ENCODE results near the gene GHR. TPM values are rescaled to one million over a fixed set of nuclear protein-coding genes. Genes with fewer than 3 reads are reported as not detected.

GHR gene
- total and polyA plus RNA-seq, 10 donors = 0.42 to 11.5 (median 5.1) TPM

DNA sequence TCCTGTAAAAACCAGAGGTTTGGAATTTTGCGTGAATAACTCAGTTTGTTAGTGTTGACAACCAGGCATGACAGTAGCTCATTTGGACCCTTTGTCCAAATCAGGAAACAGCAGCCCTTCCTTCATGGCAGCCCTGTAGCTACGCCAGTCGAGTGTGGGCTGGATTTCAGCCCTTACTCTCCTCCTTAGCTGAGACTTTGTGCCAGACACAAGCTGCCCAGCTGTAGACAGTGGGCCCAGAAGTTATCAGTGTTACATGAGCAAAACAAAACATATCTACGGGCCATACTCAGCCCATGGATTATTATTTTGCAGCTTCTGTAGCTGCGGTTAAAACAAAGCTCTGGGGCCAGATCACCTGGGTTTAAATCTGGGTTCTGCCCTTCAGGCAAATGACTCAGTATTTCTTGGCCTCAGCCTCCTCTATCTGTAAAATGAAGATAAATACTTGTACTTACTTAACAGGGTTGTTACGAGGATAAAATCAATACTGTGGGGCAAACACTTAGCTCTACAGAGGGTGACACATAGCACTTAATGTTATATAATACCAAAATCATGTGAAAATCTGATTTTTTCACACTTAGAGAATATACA lies 76.9 kb downstream of the GHR start:
- WGBS, 5 donors = 73 to 87% (median 81%) methylated on average over 6 of the region's 6 CpGs
- no peak overlapping the region for H3K4me3 ChIP-seq
- intact Hi-C loops (cut with DNase I; ENCODE audit: low total_unique reads) = no loop called here
- H3K4me1 ChIP-seq = peaks cover 0 to 19% (median 0%) of the 10 kb centered on the region in 6 donors
- DNase-seq = peak; percentile 41
- H3K9me3 ChIP-seq = no peaks in the 10 kb centered on the region
- no peaks in the 10 kb centered on the region for H3K36me3 ChIP-seq
- H3K27ac ChIP-seq = no peak overlapping the region
- no peaks in the 10 kb centered on the region for H3K27me3 ChIP-seq (replicated peaks in 1 of 7)
- TF ChIP-seq, protein P1, sequence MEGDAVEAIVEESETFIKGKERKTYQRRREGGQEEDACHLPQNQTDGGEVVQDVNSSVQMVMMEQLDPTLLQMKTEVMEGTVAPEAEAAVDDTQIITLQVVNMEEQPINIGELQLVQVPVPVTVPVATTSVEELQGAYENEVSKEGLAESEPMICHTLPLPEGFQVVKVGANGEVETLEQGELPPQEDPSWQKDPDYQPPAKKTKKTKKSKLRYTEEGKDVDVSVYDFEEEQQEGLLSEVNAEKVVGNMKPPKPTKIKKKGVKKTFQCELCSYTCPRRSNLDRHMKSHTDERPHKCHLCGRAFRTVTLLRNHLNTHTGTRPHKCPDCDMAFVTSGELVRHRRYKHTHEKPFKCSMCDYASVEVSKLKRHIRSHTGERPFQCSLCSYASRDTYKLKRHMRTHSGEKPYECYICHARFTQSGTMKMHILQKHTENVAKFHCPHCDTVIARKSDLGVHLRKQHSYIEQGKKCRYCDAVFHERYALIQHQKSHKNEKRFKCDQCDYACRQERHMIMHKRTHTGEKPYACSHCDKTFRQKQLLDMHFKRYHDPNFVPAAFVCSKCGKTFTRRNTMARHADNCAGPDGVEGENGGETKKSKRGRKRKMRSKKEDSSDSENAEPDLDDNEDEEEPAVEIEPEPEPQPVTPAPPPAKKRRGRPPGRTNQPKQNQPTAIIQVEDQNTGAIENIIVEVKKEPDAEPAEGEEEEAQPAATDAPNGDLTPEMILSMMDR (IDR thresholded peaks at IDR 0.05 in 8 of 11, conservative IDR thresholded peaks at IDR 0.05 in 3 of 11) = no peak
- TF ChIP-seq POLR2A (IDR thresholded peaks at IDR 0.05) (no peak), POLR2AphosphoS5 (IDR thresholded peaks at IDR 0.05) (no peak)

DNA sequence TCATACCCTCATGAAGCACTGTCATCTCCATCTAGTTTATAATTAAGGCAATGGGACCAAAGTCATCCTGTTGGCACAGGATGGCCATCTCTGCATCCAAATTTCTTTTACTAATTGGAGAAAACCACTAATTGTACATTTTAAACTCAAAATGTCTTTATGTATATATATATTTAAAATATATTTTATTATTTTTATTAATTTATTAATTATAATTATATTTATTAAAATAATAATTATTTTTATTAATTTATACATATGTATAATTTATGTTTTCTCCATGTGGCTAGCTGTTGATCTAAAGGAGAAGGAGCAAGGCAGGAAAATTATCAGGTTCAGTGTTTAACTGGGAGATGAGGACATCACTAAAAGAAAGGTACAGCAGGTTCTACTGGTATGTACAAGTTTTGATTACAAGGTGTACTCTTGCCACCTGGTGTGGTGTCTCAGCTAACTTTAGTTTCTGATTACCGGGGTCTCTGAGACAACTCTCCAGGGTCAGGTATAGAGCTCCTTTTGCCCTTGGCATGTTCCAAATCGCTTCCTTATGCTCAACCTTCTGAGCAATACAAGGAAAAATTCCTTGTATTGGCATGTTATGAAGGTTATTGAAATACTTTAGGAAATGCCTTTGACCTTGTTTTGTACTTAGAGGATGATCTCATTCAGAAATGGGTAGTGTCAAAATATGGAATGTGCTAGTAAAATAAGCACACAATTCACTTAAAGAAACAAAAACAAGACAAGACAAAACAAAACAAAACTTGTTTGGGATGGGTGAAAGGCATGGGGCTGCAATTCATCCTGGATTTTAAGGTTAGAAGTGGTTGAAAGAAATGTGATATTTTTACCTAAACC lies 79.6 kb downstream of the GHR start:
- no peak for DNase-seq
- Histone ChIP-seq H3K4me3 (no peak overlapping the region), H3K27me3 (replicated peaks in 1 of 7) (no peaks in the 10 kb centered on the region), H3K4me1 (peaks cover 0 to 26% (median 0%) of the 10 kb centered on the region in 6 donors), H3K27ac (peak overlapping the region in 4 of 8 donors; percentile 2 to 63 (median 44)), H3K9me3 (no peaks in the 10 kb centered on the region), H3K36me3 (no peaks in the 10 kb centered on the region)
- TF ChIP-seq POLR2AphosphoS5 (IDR thresholded peaks at IDR 0.05) (no peak), POLR2A (IDR thresholded peaks at IDR 0.05) (no peak)
- TF ChIP-seq, protein P1 (IDR thresholded peaks at IDR 0.05 in 8 of 11, conservative IDR thresholded peaks at IDR 0.05 in 3 of 11) = no peak
- intact Hi-C loops (cut with DNase I; ENCODE audit: low total_unique reads) = no loop called here
- 61 to 87% (median 70%) methylated on average over 2 of the region's 2 CpGs for WGBS, 5 donors

- no peak for DNase-seq
- no peak overlapping the region for H3K4me3 ChIP-seq
- H3K9me3 ChIP-seq = no peaks in the 10 kb centered on the region
- H3K36me3 ChIP-seq = no peaks in the 10 kb centered on the region
- H3K4me1 ChIP-seq = peaks cover 0 to 26% (median 0%) of the 10 kb centered on the region in 6 donors
- H3K27ac ChIP-seq = no peak overlapping the region
- no peaks in the 10 kb centered on the region for H3K27me3 ChIP-seq (replicated peaks in 1 of 7)
- WGBS, 5 donors = 92 to 97% (median 97%) methylated on average over 2 of the region's 2 CpGs
- intact Hi-C loops (cut with DNase I; ENCODE audit: low total_unique reads) = no loop called here
- TF ChIP-seq POLR2AphosphoS5 (IDR thresholded peaks at IDR 0.05) (no peak), POLR2A (IDR thresholded peaks at IDR 0.05) (no peak)
- TF ChIP-seq, protein P1 (IDR thresholded peaks at IDR 0.05 in 8 of 11, conservative IDR thresholded peaks at IDR 0.05 in 3 of 11) = no peak
Measured at GRCh38 chr5:42506662-42507061, 83.4 kb downstream of the GHR start.

GRCh38 chr5:42507451-42508097 lies 84.3 kb downstream of the GHR start:
- DNase-seq = peak; percentile 27
- no peak overlapping the region for H3K4me3 ChIP-seq
- no peaks in the 10 kb centered on the region for H3K27me3 ChIP-seq (replicated peaks in 1 of 7)
- 68 to 86% (median 78%) methylated on average over 5 of the region's 5 CpGs for WGBS, 5 donors
- intact Hi-C loops (cut with DNase I; ENCODE audit: low total_unique reads) = no loop called here
- H3K27ac ChIP-seq = no peak overlapping the region
- TF ChIP-seq POLR2AphosphoS5 (IDR thresholded peaks at IDR 0.05) = no peak
- TF ChIP-seq, protein P1 (IDR thresholded peaks at IDR 0.05 in 8 of 11, conservative IDR thresholded peaks at IDR 0.05 in 3 of 11) = no peak
- H3K36me3 ChIP-seq = no peaks in the 10 kb centered on the region
- peaks cover 0 to 26% (median 0%) of the 10 kb centered on the region in 6 donors for H3K4me1 ChIP-seq
- H3K9me3 ChIP-seq = no peaks in the 10 kb centered on the region

Measured in spleen (tissue), 11 donors.